ENCODE data around the gene BCO1.
"Not testable (repeated sequence)": the region's sequence is repeated elsewhere in the genome, so short reads cannot be mapped to it uniquely, and the experiment has no call there.

BCO1 gene

DNA sequence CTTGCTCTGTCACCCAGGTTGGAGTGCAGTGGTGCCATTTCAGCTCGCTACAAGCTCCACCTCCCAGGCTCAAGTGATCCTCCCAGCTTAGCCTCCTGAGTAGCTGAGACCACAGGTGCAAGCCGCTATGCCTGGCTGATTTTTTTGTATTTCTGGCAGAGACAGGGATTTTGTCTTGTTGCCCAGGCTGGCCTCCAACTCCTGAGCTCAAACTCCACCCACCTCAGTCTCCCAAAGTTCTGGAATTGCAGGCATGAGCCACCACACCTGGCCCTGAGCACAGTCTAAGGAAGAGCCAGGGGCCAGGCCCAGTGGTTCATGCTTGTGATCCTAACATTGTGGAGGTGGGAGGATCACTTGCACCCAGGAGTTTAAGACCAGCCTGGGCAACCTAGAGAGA is 21.8 kb upstream of the BCO1 start:
- in situ Hi-C loops (cut with MboI; ENCODE audit: low sequenced_read_pairs, unreplicated experiment) = no loop called here
- DNase-seq (ENCODE audit: low spot score) = no peak
- TF ChIP-seq, protein P1, sequence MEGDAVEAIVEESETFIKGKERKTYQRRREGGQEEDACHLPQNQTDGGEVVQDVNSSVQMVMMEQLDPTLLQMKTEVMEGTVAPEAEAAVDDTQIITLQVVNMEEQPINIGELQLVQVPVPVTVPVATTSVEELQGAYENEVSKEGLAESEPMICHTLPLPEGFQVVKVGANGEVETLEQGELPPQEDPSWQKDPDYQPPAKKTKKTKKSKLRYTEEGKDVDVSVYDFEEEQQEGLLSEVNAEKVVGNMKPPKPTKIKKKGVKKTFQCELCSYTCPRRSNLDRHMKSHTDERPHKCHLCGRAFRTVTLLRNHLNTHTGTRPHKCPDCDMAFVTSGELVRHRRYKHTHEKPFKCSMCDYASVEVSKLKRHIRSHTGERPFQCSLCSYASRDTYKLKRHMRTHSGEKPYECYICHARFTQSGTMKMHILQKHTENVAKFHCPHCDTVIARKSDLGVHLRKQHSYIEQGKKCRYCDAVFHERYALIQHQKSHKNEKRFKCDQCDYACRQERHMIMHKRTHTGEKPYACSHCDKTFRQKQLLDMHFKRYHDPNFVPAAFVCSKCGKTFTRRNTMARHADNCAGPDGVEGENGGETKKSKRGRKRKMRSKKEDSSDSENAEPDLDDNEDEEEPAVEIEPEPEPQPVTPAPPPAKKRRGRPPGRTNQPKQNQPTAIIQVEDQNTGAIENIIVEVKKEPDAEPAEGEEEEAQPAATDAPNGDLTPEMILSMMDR (IDR thresholded peaks at IDR 0.05; ENCODE audit: borderline replicate concordance, control extremely low read depth, extremely low read depth, insufficient read depth, missing control alignments) = no peak

DNA sequence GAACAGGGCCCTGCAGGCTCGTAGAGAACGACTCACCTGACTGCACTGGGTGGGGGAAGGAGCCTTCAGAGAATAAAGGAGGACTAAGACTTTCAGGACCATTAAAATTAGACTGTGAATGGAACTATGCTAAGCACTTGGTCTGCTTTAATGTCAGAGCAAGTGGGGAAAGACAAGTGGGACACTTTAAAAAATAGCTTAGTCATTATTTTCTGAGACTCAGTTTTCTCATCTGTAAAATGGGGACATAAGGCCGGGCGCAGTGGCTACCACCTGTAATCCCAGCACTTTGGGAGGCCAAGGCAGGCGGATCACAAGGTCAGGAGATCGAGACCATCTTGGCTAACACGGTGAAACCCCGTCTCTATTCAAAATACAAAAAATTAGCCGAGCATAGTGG is 19.3 kb upstream of the BCO1 start:
- no peak for DNase-seq (ENCODE audit: low spot score)
- TF ChIP-seq, protein P1 (IDR thresholded peaks at IDR 0.05; ENCODE audit: borderline replicate concordance, control extremely low read depth, extremely low read depth, insufficient read depth, missing control alignments) = no peak
- in situ Hi-C loops (cut with MboI; ENCODE audit: low sequenced_read_pairs, unreplicated experiment) = no loop called here

DNA sequence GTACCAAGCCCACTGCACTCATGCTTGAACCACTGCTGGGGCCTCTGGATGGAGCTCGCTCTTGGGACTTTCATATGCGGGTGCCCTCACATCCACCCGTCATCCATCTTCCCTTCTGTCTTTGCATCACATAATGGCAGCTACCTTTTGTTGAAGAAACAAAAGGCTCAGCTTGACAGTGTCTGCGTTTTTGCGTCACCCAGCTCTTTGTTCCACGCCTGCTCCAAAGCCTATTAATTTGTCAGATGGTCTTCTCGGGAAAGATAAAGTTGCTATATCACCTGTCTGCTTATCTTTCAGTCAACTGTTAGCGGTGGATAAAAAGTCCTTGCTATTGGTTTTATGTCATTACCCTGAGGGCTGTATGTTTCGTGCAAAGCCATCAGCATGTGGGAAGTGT is 18.1 kb upstream of the BCO1 start:
- no peak for DNase-seq (ENCODE audit: low spot score)

DNA sequence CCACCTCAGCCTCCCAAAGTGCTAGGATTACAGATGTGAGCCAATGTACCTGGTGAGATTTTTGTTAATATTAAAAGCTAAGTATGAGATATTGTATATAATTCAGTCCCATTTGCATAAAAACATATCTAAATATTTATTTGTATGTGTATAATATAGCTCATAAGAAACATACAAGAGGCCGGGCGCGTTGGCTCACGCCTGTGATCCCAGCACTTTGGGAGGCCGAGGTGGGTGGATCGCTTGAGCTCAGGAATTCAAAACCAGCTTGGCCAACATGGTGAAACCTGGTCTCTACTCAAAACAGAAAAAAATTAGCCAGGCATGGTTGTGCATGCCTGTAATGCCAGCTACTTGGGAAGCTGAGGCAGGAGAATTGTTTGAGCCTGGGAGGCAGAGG is 16.8 kb upstream of the BCO1 start:
- TF ChIP-seq, protein P1 (IDR thresholded peaks at IDR 0.05; ENCODE audit: borderline replicate concordance, control extremely low read depth, extremely low read depth, insufficient read depth, missing control alignments) = no peak
- in situ Hi-C loops (cut with MboI; ENCODE audit: low sequenced_read_pairs, unreplicated experiment) = no loop called here
- no peak for DNase-seq (ENCODE audit: low spot score)

More for the DNA sequence above, 18.1 kb upstream of the BCO1 start:
- TF ChIP-seq, protein P1 (IDR thresholded peaks at IDR 0.05; ENCODE audit: borderline replicate concordance, control extremely low read depth, extremely low read depth, insufficient read depth, missing control alignments) = no peak
- in situ Hi-C loops (cut with MboI; ENCODE audit: low sequenced_read_pairs, unreplicated experiment) = no loop called here

DNA sequence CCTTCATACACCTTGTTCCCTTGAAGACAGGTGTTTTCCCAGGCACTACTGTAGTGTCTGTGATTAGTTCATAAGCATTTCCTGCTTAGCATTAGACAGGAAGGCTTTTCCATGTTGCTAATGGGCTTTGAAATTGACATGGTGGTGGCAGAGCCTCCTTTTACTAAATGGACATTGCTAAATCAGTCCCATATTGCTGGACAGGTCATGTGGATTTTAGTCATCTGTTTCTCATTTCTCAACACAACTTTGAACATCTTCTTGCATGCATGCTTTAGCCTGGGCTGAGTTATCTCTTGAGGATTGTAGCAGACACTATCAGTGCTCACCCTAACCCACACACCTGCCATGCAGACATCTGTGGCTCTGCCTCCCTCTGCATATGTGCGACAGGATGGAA is 13.7 kb upstream of the BCO1 start:
- no peak for DNase-seq (ENCODE audit: low spot score)
- in situ Hi-C loops (cut with MboI; ENCODE audit: low sequenced_read_pairs, unreplicated experiment) = no loop called here
- TF ChIP-seq, protein P1 (IDR thresholded peaks at IDR 0.05; ENCODE audit: borderline replicate concordance, control extremely low read depth, extremely low read depth, insufficient read depth, missing control alignments) = no peak

DNA sequence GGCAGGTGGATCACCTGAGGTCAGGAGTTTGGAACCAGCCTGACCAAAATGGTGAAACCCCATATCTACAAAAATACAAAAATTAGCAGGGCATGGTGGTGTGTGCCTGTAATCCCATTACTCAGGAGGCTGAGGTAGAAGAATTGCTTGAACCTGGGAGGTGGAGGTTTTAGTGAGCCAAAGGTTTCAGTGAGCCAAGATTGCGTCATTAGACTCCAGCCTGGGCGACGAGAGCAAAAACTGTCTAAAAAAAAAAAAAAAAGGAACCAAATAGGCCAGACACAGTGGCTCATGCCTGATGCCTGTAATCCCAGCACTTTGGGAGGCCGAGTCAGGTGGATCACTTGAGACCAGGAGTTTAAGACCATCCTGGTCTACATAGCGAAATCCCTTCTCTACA is 12.8 kb upstream of the BCO1 start:
- DNase-seq (ENCODE audit: low spot score); in situ Hi-C loops (cut with MboI; ENCODE audit: low sequenced_read_pairs, unreplicated experiment): not testable (repeated sequence)

DNA sequence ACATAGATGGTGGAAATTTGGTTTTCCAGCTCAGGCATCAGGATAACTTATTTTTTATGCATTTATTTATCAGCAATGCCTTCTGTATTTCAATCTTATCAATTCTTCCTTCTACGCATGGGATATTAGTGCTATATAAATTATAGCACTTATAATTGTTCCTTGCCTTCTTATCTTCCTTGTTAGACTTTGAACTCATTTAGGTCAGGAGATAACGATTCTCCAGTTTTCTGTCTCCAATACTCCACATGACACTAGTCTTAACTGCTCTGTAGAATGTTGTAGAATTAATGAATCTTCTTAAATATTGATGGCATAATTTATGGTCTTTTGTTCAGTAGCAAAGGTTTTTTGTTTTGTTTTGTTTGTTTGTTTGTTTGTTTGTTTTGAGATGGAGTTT is 10.7 kb upstream of the BCO1 start:
- in situ Hi-C loops (cut with MboI; ENCODE audit: low sequenced_read_pairs, unreplicated experiment) = no loop called here
- DNase-seq (ENCODE audit: low spot score) = no peak
- TF ChIP-seq, protein P1 (IDR thresholded peaks at IDR 0.05; ENCODE audit: borderline replicate concordance, control extremely low read depth, extremely low read depth, insufficient read depth, missing control alignments) = no peak

Measured in GM13976 (cell line).